DMS 273 (cell line): Measurements from ENCODE around the gene KCNH1.

Experiments used
- DNase-seq: peaks from one replicate; lab custom pipeline; 2025; ENCODE audit not compliant: unreplicated experiment; lab: John Stamatoyannopoulos, UW

The KCNH1 gene

GRCh38 chr1:210655511-210655910 is 478.4 kb downstream of the KCNH1 start:
- DNase-seq = no peak

GRCh38 chr1:210654176-210654981 is 479.6 kb downstream of the KCNH1 start:
- peak; percentile 33 for DNase-seq

- peak; percentile 24 for DNase-seq
These were observed 480.2 kb downstream of the KCNH1 start for GRCh38 chr1:210653771-210654170.

GRCh38 chr1:210652329-210652954 is 481.5 kb downstream of the KCNH1 start:
- DNase-seq = no peak

GRCh38 chr1:210650403-210650802 is 483.5 kb downstream of the KCNH1 start:
- no peak for DNase-seq

- DNase-seq = no peak
These were observed 485.2 kb downstream of the KCNH1 start for GRCh38 chr1:210648588-210649269.

GRCh38 chr1:210647406-210648333 is 486.3 kb downstream of the KCNH1 start:
- DNase-seq = peak; percentile 92

- no peak for DNase-seq
These were observed 487.7 kb downstream of the KCNH1 start for GRCh38 chr1:210646258-210646616.

GRCh38 chr1:210645582-210646257 is 488.2 kb downstream of the KCNH1 start:
- no peak for DNase-seq

GRCh38 chr1:210641582-210641981 is 492.4 kb downstream of the KCNH1 start:
- no peak for DNase-seq

- DNase-seq = no peak
These were observed 498.8 kb downstream of the KCNH1 start for GRCh38 chr1:210635108-210635507.

GRCh38 chr1:210633636-210634035 is 500.3 kb downstream of the KCNH1 start:
- no peak for DNase-seq

- DNase-seq = no peak
These were observed 500.8 kb downstream of the KCNH1 start for GRCh38 chr1:210633140-210633539.

GRCh38 chr1:210631399-210631798 is 502.5 kb downstream of the KCNH1 start:
- no peak for DNase-seq

- DNase-seq = no peak
These were observed 504.7 kb downstream of the KCNH1 start for GRCh38 chr1:210629276-210629675.

GRCh38 chr1:210627755-210628154 is 506.2 kb downstream of the KCNH1 start:
- DNase-seq = peak; percentile 34
